ENCODE measurements around the gene PRKCSH.
"Not testable (repeated sequence)": the region's sequence is repeated elsewhere in the genome, so short reads cannot be mapped to it uniquely, and the experiment has no call there.

Gene PRKCSH

GRCh38 chr19:11448410-11448809 lies 13.0 kb downstream of the PRKCSH start:
- DNase-seq (ENCODE audit: insufficient read length, low spot score) (no peak), FAIRE-seq (no peak)

GRCh38 chr19:11448923-11449554 lies 13.6 kb downstream of the PRKCSH start:
- no peak for FAIRE-seq

GRCh38 chr19:11450570-11451326 lies 15.3 kb downstream of the PRKCSH start:
- DNase-seq (ENCODE audit: insufficient read length, low spot score) (no peak), FAIRE-seq (no peak)

More at GRCh38 chr19:11448923-11449554, 13.6 kb downstream of the PRKCSH start:
- no peak for DNase-seq (ENCODE audit: insufficient read length, low spot score)

- DNase-seq (ENCODE audit: insufficient read length, low spot score) (no peak), FAIRE-seq (no peak)
These were observed 16.0 kb downstream of the PRKCSH start for GRCh38 chr19:11451327-11451870.

- FAIRE-seq, result no peak
These were observed 16.6 kb downstream of the PRKCSH start for GRCh38 chr19:11451871-11452619.

GRCh38 chr19:11452620-11453310 lies 17.3 kb downstream of the PRKCSH start:
- DNase-seq (ENCODE audit: insufficient read length, low spot score) (no peak), FAIRE-seq (no peak)

More at GRCh38 chr19:11451871-11452619, 16.6 kb downstream of the PRKCSH start:
- no peak for DNase-seq (ENCODE audit: insufficient read length, low spot score)

GRCh38 chr19:11453468-11454341 lies 18.3 kb downstream of the PRKCSH start:
- no peak for FAIRE-seq
- DNase-seq (ENCODE audit: insufficient read length, low spot score), result peak; percentile 72

- FAIRE-seq; DNase-seq (ENCODE audit: insufficient read length, low spot score): not testable (repeated sequence)
These were observed 19.8 kb downstream of the PRKCSH start for GRCh38 chr19:11455233-11455554.

GRCh38 chr19:11456659-11457058 lies 21.2 kb downstream of the PRKCSH start:
- no peak for DNase-seq (ENCODE audit: insufficient read length, low spot score)
- no peak for FAIRE-seq

- FAIRE-seq, result no peak
- DNase-seq (ENCODE audit: insufficient read length, low spot score), result no peak
These were observed 21.7 kb downstream of the PRKCSH start for GRCh38 chr19:11457115-11457514.

- no peak for DNase-seq (ENCODE audit: insufficient read length, low spot score)
- FAIRE-seq, result no peak
These were observed 22.4 kb downstream of the PRKCSH start for GRCh38 chr19:11457831-11458230.

- DNase-seq (ENCODE audit: insufficient read length, low spot score) (no peak), FAIRE-seq (no peak)
These were observed 22.9 kb downstream of the PRKCSH start for GRCh38 chr19:11458236-11458900.

GRCh38 chr19:11458912-11459311 lies 23.5 kb downstream of the PRKCSH start:
- not testable (repeated sequence) for DNase-seq (ENCODE audit: insufficient read length, low spot score); FAIRE-seq

- FAIRE-seq (no peak), DNase-seq (ENCODE audit: insufficient read length, low spot score) (no peak)
These were observed 24.8 kb downstream of the PRKCSH start for GRCh38 chr19:11460207-11460606.

- DNase-seq (ENCODE audit: insufficient read length, low spot score) (no peak), FAIRE-seq (no peak)
These were observed 26.0 kb downstream of the PRKCSH start for GRCh38 chr19:11461453-11461852.

GRCh38 chr19:11463391-11463790 lies 28.0 kb downstream of the PRKCSH start:
- FAIRE-seq (no peak), DNase-seq (ENCODE audit: insufficient read length, low spot score) (no peak)

GRCh38 chr19:11464333-11465265 lies 29.2 kb downstream of the PRKCSH start:
- FAIRE-seq (peak; percentile 64), DNase-seq (ENCODE audit: insufficient read length, low spot score) (no peak)

- FAIRE-seq (no peak), DNase-seq (ENCODE audit: insufficient read length, low spot score) (no peak)
These were observed 30.2 kb downstream of the PRKCSH start for GRCh38 chr19:11465600-11465999.

Measured in GM19239 (cell line).